K562 (cell line): ENCODE data around the gene ARHGAP24. TPM values are rescaled to one million over a fixed set of nuclear protein-coding genes. Genes with fewer than 3 reads are reported as not detected.

Experiments
- ELF2 ChIP-seq: fragments of 250-450 bp; sonication (Bioruptor Pico); IDR thresholded peaks from 2 replicates; pipeline ENCODE4 v1.5.0; 2021; ENCODE audit warnings: mild to moderate bottlenecking
- MCM2 ChIP-seq: fragments of 450-650 bp; IDR thresholded peaks from 2 replicates; pipeline ENCODE4 v1.6.1; 2017; ENCODE audit warnings: low read depth, mild to moderate bottlenecking
- POLR2A ChIP-seq: fragments of 450-650 bp; conservative IDR thresholded peaks from 2 replicates; pipeline ENCODE4 v1.6.1; 2016
- TOE1 ChIP-seq, 2 experiments: fragments of 450-650 bp in 1 of 2; sonication (generic) in 1 of 2; formaldehyde crosslinking in 1 of 2; IDR thresholded peaks; 2 replicates each; pipeline versions ENCODE4 v1.7.1 to v1.8.0; 2016 to 2022; ENCODE audit warnings: borderline replicate concordance in 2 of 2, mild to moderate bottlenecking in 2 of 2, antibody characterized with exemption in 1 of 2, inconsistent platforms in 1 of 2, low read depth in 1 of 2, missing genetic modification reagents in 1 of 2, moderate library complexity in 1 of 2
- ZNF174 ChIP-seq: fragments of 250-450 bp; sonication (Bioruptor Pico); IDR thresholded peaks from 2 replicates; pipeline ENCODE4 v1.4.0; 2020; ENCODE audit warnings: mild to moderate bottlenecking
- ZNF766 ChIP-seq: fragments of 200-800 bp; sonication (Bioruptor generic); conservative IDR thresholded peaks from 2 replicates; pipeline ENCODE4 v1.6.1; 2016; ENCODE audit warnings: missing genetic modification characterization, missing compliant biosample characterization
- polyA plus RNA-seq, 8 experiments: library from polyadenylated mRNA; depleted of rRNA in 4 of 8; stranded (reverse) in 5 of 8; unstranded in 3 of 8; fragments of >200 nt; fragmentation: Nextera tagmentation in 2 of 8; fragmentation: Illumina TruSeq in 1 of 8; extraction: Ambion mirVana in 2 of 8; extraction: Trizol in 1 of 8; gene quantifications; 2 replicates each; pipeline versions ENCODE4 v1.2.1 to v1.2.3, GENCODE V29; 2011 to 2014; ENCODE audit warnings: inconsistent platforms in 1 of 8, missing spikeins in 1 of 8
- total RNA-seq, 7 experiments: library from RNA; depleted of rRNA in 6 of 7; stranded (reverse); fragments of >200 nt in 6 of 7; fragmentation: Illumina TruSeq in 2 of 7; extraction: Trizol in 2 of 7; gene quantifications; 2 replicates each; pipeline versions ENCODE4 v1.2.1 to v1.2.3, GENCODE V29; 2011 to 2021; ENCODE audit warnings: low replicate concordance in 1 of 7
- TF ChIP-seq, protein P1 (sequence below): fragments of 150-350 bp; conservative IDR thresholded peaks from 2 replicates; pipeline ENCODE4 v1.6.1; 2014; ENCODE audit warnings: low read length
- TF ChIP-seq, protein P2 (sequence below), 2 experiments: fragments of 250-450 bp in 1 of 2; fragments of 450-650 bp in 1 of 2; sonication (Bioruptor Pico) in 1 of 2; IDR thresholded peaks; 2 replicates each; pipeline versions ENCODE4 v1.6.1 to v1.8.0; 2016 to 2021; ENCODE audit warnings: mild to moderate bottlenecking in 2 of 2, moderate library complexity in 2 of 2, missing compliant biosample characterization in 1 of 2, missing genetic modification characterization in 1 of 2
- TF ChIP-seq, protein P3 (sequence below): IDR thresholded peaks from 2 replicates; pipeline ENCODE4 v1.6.1; 2016; ENCODE audit warnings: missing genetic modification characterization, missing compliant biosample characterization
- TF ChIP-seq, protein P4 (sequence below): sonication (generic); formaldehyde crosslinking; IDR thresholded peaks from 2 replicates; pipeline ENCODE4 v1.8.1; 2022; ENCODE audit warnings: missing genetic modification reagents
- TF ChIP-seq, protein P5 (sequence below), 2 experiments: fragments of 200-800 bp in 1 of 2; sonication (Bioruptor generic) in 1 of 2; sonication (generic) in 1 of 2; formaldehyde crosslinking in 1 of 2; IDR thresholded peaks in 1 of 2; conservative IDR thresholded peaks in 1 of 2; 2 replicates each; pipeline versions ENCODE4 v1.5.0 to v1.6.1; 2016 to 2020; ENCODE audit warnings: missing compliant biosample characterization in 1 of 2, missing genetic modification characterization in 1 of 2, missing genetic modification reagents in 1 of 2
- TF ChIP-seq, protein P6 (sequence below): sonication (generic); formaldehyde crosslinking; IDR thresholded peaks from 2 replicates; pipeline ENCODE4 v1.8.1; 2023; ENCODE audit warnings: mild to moderate bottlenecking, missing genetic modification reagents

Gene ARHGAP24
- total and polyA plus RNA-seq, 9 of the 15 experiments (the other 6 are each of a cell fraction or from before 2014, with no cell fraction given) = 8.0 to 22.6 (median 14.0) TPM

DNA sequence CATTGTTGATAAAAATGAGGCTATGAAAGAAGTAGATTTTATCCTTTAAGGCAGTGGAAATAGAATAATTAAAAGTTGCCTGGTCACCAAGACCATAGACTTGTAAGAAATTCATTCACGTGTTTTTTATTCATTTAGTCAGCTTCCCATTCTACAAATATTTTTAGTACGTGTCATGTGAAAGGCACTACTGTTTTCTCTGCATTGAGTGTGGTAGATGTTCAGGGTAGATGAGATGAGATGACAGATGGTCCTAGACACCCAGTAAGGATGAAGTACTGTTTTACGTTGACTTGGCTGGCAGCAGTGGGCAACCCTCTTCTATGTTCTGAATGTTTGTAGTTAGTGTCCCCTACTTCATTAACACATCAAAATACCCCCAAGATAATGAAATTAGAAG, 228.1 kb downstream of the ARHGAP24 start (continued):
- TF ChIP-seq, protein P1, sequence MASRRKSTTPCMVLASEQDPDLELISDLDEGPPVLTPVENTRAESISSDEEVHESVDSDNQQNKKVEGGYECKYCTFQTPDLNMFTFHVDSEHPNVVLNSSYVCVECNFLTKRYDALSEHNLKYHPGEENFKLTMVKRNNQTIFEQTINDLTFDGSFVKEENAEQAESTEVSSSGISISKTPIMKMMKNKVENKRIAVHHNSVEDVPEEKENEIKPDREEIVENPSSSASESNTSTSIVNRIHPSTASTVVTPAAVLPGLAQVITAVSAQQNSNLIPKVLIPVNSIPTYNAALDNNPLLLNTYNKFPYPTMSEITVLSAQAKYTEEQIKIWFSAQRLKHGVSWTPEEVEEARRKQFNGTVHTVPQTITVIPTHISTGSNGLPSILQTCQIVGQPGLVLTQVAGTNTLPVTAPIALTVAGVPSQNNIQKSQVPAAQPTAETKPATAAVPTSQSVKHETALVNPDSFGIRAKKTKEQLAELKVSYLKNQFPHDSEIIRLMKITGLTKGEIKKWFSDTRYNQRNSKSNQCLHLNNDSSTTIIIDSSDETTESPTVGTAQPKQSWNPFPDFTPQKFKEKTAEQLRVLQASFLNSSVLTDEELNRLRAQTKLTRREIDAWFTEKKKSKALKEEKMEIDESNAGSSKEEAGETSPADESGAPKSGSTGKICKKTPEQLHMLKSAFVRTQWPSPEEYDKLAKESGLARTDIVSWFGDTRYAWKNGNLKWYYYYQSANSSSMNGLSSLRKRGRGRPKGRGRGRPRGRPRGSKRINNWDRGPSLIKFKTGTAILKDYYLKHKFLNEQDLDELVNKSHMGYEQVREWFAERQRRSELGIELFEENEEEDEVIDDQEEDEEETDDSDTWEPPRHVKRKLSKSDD = no peak
- TF ChIP-seq TOE1 (IDR thresholded peaks at IDR 0.05; ENCODE audit: borderline replicate concordance) = no peak
- no peak for TF ChIP-seq TOE1 (CRISPR knock-in tag; IDR thresholded peaks at IDR 0.05; ENCODE audit: borderline replicate concordance, low read depth)
- no peak for TF ChIP-seq ELF2 (CRISPR knock-in tag)
- no peak for TF ChIP-seq ZNF174
- no peak for TF ChIP-seq POLR2A
- TF ChIP-seq, protein P2, sequence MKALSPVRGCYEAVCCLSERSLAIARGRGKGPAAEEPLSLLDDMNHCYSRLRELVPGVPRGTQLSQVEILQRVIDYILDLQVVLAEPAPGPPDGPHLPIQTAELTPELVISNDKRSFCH (CRISPR knock-in tag; IDR thresholded peaks at IDR 0.05) = no peak
- TF ChIP-seq, protein P2 (tag; IDR thresholded peaks at IDR 0.05) = no peak
- TF ChIP-seq, protein P3, sequence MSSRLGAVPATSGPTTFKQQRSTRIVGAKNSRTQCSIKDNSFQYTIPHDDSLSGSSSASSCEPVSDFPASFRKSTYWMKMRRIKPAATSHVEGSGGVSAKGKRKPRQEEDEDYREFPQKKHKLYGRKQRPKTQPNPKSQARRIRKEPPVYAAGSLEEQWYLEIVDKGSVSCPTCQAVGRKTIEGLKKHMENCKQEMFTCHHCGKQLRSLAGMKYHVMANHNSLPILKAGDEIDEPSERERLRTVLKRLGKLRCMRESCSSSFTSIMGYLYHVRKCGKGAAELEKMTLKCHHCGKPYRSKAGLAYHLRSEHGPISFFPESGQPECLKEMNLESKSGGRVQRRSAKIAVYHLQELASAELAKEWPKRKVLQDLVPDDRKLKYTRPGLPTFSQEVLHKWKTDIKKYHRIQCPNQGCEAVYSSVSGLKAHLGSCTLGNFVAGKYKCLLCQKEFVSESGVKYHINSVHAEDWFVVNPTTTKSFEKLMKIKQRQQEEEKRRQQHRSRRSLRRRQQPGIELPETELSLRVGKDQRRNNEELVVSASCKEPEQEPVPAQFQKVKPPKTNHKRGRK (tag) = no peak
- TF ChIP-seq, protein P4, sequence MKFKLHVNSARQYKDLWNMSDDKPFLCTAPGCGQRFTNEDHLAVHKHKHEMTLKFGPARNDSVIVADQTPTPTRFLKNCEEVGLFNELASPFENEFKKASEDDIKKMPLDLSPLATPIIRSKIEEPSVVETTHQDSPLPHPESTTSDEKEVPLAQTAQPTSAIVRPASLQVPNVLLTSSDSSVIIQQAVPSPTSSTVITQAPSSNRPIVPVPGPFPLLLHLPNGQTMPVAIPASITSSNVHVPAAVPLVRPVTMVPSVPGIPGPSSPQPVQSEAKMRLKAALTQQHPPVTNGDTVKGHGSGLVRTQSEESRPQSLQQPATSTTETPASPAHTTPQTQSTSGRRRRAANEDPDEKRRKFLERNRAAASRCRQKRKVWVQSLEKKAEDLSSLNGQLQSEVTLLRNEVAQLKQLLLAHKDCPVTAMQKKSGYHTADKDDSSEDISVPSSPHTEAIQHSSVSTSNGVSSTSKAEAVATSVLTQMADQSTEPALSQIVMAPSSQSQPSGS = no peak
- no peak for TF ChIP-seq MCM2
- TF ChIP-seq, protein P5, sequence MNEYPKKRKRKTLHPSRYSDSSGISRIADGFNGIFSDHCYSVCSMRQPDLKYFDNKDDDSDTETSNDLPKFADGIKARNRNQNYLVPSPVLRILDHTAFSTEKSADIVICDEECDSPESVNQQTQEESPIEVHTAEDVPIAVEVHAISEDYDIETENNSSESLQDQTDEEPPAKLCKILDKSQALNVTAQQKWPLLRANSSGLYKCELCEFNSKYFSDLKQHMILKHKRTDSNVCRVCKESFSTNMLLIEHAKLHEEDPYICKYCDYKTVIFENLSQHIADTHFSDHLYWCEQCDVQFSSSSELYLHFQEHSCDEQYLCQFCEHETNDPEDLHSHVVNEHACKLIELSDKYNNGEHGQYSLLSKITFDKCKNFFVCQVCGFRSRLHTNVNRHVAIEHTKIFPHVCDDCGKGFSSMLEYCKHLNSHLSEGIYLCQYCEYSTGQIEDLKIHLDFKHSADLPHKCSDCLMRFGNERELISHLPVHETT (CRISPR knock-in tag; conservative IDR thresholded peaks at IDR 0.05 in 1 of 2, IDR thresholded peaks at IDR 0.05 in 1 of 2) = no peak
- TF ChIP-seq, protein P6, sequence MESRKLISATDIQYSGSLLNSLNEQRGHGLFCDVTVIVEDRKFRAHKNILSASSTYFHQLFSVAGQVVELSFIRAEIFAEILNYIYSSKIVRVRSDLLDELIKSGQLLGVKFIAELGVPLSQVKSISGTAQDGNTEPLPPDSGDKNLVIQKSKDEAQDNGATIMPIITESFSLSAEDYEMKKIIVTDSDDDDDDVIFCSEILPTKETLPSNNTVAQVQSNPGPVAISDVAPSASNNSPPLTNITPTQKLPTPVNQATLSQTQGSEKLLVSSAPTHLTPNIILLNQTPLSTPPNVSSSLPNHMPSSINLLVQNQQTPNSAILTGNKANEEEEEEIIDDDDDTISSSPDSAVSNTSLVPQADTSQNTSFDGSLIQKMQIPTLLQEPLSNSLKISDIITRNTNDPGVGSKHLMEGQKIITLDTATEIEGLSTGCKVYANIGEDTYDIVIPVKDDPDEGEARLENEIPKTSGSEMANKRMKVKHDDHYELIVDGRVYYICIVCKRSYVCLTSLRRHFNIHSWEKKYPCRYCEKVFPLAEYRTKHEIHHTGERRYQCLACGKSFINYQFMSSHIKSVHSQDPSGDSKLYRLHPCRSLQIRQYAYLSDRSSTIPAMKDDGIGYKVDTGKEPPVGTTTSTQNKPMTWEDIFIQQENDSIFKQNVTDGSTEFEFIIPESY = no peak
- no peak for TF ChIP-seq ZNF766 (CRISPR knock-in tag)
